ENCODE measurements around the gene AQP7.
"Not testable (repeated sequence)": the region's sequence is repeated elsewhere in the genome, so short reads cannot be mapped to it uniquely, and the experiment has no call there.

The AQP7 gene

DNA sequence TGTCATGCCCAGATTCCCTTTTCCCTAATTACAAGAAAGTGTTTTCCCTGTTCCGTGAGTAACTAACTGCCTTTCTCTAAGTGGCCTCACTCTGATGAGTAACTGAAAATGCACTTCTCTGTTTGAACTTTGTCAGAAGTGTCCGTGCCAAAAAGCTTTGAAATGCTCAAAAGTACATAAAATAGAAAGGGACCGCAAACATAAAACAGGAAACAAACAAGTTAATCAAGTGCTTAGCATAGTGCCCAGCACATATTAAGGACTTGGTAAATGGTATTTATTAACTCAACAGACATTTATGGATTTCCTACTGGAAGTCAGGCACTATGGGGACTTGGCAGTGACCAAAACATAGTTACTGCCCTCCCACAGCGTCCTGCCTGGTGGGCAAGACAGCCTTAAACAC lies 22.8 kb upstream of the AQP7 start:
- ChIA-PET CTCF (interaction anchor here (1.4 kb wide), 1 partner anchor 10 kb away, joined by 3 read pairs; no protein-coding TSS in a partner anchor), POLR2A (no interaction called here)
- TF ChIP-seq, protein P1, sequence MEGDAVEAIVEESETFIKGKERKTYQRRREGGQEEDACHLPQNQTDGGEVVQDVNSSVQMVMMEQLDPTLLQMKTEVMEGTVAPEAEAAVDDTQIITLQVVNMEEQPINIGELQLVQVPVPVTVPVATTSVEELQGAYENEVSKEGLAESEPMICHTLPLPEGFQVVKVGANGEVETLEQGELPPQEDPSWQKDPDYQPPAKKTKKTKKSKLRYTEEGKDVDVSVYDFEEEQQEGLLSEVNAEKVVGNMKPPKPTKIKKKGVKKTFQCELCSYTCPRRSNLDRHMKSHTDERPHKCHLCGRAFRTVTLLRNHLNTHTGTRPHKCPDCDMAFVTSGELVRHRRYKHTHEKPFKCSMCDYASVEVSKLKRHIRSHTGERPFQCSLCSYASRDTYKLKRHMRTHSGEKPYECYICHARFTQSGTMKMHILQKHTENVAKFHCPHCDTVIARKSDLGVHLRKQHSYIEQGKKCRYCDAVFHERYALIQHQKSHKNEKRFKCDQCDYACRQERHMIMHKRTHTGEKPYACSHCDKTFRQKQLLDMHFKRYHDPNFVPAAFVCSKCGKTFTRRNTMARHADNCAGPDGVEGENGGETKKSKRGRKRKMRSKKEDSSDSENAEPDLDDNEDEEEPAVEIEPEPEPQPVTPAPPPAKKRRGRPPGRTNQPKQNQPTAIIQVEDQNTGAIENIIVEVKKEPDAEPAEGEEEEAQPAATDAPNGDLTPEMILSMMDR (IDR thresholded peaks at IDR 0.05; ENCODE audit: control extremely low read depth, extremely low read depth, low read depth, missing control alignments) = no peak
- DNase-seq (ENCODE audit: extremely low spot score) = no peak

DNA sequence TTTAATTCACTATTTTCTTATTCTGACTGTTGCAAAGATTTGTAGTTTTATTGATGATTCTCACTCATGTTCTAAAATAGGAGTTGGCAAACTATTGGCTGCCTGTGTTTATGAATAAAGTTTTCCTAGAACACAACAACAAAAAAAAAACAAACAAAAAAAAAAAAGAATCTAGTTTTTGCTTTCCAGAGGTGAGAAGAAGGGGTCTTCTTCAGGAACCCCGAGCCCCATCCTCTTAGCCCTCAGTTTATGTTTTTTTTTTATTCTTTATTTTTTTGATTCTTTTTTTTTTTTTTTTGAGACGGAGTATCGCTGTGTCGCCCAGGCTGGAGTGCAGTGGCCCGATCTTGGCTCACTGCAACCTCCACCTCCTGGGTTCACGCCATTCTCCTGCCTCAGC lies 22.1 kb upstream of the AQP7 start:
- CTCF ChIA-PET; POLR2A ChIA-PET; DNase-seq (ENCODE audit: extremely low spot score): not testable (repeated sequence)

DNA sequence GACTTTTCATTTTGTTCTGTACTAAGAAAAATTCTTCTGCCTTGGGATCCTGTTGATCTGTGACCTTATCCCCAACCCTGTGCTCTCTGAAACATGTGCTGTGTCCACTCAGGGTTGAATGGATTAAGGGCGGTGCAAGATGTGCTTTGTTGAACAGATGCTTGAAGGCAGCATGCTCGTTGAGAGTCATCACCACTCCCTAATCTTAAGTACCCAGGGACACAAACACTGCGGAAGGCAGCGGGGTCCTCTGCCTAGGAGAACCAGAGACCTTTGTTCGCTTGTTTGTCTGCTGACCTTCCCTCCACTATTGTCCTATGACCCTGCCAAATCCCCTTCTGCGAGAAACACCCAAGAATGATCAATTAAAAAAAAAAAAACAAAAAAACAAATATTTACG lies 21.7 kb upstream of the AQP7 start:
- POLR2A ChIA-PET; CTCF ChIA-PET; DNase-seq (ENCODE audit: extremely low spot score): not testable (repeated sequence)

DNA sequence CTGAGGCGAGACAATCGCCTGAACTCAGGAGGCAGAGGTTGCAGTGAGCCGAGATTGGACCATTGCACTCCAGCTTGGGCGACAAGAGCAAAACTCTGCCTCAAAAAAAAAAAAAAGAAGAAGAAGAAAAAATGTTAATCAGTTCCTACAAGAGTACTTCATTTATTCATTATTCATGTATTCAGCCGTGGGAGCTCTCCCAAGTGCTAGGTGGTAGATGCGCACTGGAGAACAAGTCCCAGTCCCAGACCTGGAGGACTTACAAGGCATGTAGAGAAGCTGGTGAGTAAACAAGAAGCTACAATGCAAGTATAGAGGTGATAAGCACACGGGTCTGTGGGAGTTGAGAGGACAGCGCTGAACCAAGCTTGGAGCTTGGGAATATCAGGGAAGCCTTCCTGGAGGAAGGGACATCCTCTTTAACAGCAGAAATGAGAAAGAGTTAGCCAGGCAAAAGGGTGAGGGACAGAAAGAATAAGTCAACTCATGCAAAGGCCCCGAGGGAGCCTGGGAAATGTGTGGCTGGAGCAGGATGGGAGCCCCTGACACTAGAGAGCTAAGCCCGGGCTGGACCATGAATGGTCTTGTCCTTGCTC lies 17.4 kb upstream of the AQP7 start:
- no peak for DNase-seq (ENCODE audit: extremely low spot score)
- CTCF ChIA-PET = interaction anchor here (1.8 kb wide), 1 partner anchor 44 kb away, joined by 7 read pairs; no protein-coding TSS in a partner anchor
- POLR2A ChIA-PET = interaction anchor here (0.6 to 1.0 kb wide), 2 partner anchors 54 to 130 kb away, joined by 4 to 6 read pairs; partner anchors contain the start of genes NFX1 and NOL6
- TF ChIP-seq, protein P1 (IDR thresholded peaks at IDR 0.05; ENCODE audit: control extremely low read depth, extremely low read depth, low read depth, missing control alignments) = no peak

DNA sequence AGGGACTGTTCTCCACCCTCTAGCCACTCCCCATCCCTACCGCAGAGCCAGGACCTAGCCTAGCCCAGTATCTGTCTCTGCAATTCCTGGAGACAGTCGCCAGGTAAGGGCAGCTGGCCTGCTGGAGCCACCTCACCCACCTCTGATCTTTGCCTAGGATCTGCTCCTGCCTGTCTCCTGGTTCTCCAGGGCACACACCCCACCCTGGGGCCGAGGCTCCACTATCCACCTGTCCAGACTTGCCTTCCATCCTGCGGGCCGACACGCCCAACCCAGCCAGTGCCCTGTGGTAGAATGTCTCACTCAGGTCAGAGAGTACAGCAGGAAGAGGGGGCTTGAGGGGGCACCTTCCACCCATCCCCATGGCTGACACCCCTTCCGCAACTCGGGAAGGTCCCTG lies 15.7 kb upstream of the AQP7 start:
- CTCF ChIA-PET = interaction anchor here (1.2 to 4.6 kb wide), 3 partner anchors 10 to 49 kb away, joined by 3 to 24 read pairs (median 15); no protein-coding TSS in a partner anchor
- TF ChIP-seq, protein P1 (IDR thresholded peaks at IDR 0.05; ENCODE audit: control extremely low read depth, extremely low read depth, low read depth, missing control alignments) = no peak
- POLR2A ChIA-PET = no interaction called here
- no peak for DNase-seq (ENCODE audit: extremely low spot score)

DNA sequence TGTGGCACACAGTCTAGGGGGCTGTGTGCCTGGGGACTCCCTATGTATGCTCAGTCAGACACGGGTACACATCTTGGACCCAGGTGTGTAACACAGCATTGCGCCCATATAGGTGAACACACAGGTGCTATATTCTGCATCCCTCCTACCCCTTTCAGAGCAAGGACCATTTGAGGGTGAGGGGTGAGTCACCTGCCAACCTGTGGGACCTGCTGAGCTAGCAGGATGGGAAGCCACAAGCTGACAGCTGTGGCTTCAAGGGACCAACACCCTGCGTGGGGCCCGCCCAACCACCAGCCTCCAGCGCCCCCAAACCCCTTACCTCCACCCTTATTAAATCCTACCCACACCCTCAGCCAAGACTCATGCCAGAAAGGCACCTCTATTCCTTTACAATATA lies 14.6 kb upstream of the AQP7 start:
- TF ChIP-seq, protein P1 (IDR thresholded peaks at IDR 0.05; ENCODE audit: control extremely low read depth, extremely low read depth, low read depth, missing control alignments) = no peak
- DNase-seq (ENCODE audit: extremely low spot score) = no peak
- ChIA-PET POLR2A (no interaction called here), CTCF (interaction anchor here (0.7 to 4.6 kb wide), 12 partner anchors 11 to 191 kb away, joined by 3 to 25 read pairs (median 15); partner anchors contain the start of genes AQP7 and NOL6)

DNA sequence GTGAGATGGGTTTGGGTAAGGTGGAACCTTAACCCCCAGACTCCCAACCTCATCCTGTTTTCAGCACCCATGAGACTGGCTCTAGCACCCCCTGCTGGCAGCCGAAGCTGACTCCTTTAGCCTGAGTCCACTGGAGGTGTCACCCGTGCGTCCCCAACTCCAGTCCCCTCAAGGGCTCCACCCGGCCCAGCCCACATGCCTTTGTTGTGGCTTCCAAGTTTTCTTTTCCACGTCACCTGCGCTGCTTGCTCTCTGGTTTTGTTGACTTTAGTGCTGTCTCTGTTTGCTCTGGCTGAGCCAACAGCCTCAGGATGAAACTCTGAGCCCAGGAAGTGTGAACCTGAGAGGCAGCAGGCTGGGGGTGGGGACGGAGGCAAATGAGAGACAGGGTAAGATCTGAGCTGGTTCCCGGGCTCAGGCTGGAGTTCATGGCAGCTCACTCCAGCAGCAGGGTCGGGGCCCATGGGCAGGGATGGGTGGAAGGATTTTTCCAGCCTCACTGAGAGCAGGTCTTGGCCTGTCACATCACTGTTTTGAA lies 13.2 kb upstream of the AQP7 start:
- CTCF ChIA-PET = interaction anchor here (0.8 to 4.6 kb wide), 32 partner anchors 8 to 307 kb away, joined by 3 to 25 read pairs (median 6); partner anchors contain the start of genes AQP3, AQP7 and NOL6
- TF ChIP-seq, protein P1 (IDR thresholded peaks at IDR 0.05; ENCODE audit: control extremely low read depth, extremely low read depth, low read depth, missing control alignments) = peak; percentile 69
- POLR2A ChIA-PET = no interaction called here
- DNase-seq (ENCODE audit: extremely low spot score) = peak; percentile 84
